HEK293 (cell line): ENCODE measurements around the gene LIPE.

Experiments
- CTCF ChIA-PET: fragments of 350-600 bp; formaldehyde crosslinking; extraction: SDS; loops from one replicate; lab custom pipeline; 2021; ENCODE audit warnings: antibody characterized with exemption; lab: Yijun Ruan, JAX
- POLR2A ChIA-PET: fragments of 300-600 bp; formaldehyde crosslinking; extraction: SDS; loops from one replicate; lab custom pipeline; 2020; ENCODE audit warnings: antibody characterized with exemption, inconsistent platforms; lab: Yijun Ruan, JAX
- H3K27ac ChIP-seq: fragments of 200-500 bp; sonication (Bioruptor generic); 2 replicates; pipeline ENCODE4 v1.5.1; 2014; ENCODE audit warnings: low read depth, low read length, control low read depth, inconsistent platforms; ENCODE audit errors: extremely low read depth
- H3K36me3 ChIP-seq, 2 experiments: fragments of 200-500 bp in 1 of 2; sonication (Bioruptor generic) in 1 of 2; 1 replicate in 1 of 2; 2 replicates in 1 of 2; pipeline ENCODE4 v1.5.1; 2014 to 2017; ENCODE audit warnings: inconsistent platforms in 2 of 2, low read length in 2 of 2; ENCODE audit not compliant: control insufficient read depth in 2 of 2, insufficient read depth in 1 of 2
- H3K4me1 ChIP-seq: fragments of 200-500 bp; sonication (Bioruptor generic); 2 replicates; pipeline ENCODE4 v1.5.1; 2014; ENCODE audit warnings: mild to moderate bottlenecking, low read length, inconsistent platforms; ENCODE audit not compliant: control insufficient read depth, insufficient read depth
- H3K4me3 ChIP-seq: 2 replicates; pipeline ENCODE4 v1.5.1; 2011; ENCODE audit warnings: low read depth, mild to moderate bottlenecking, control low read depth, low read length, moderate library complexity
- H3K9me3 ChIP-seq: fragments of 200-500 bp; sonication (Bioruptor generic); 2 replicates; pipeline ENCODE4 v1.5.1; 2014; ENCODE audit warnings: low read depth, low read length, inconsistent platforms; ENCODE audit not compliant: control insufficient read depth, insufficient read depth
- HIC1 ChIP-seq: fragments of 450-650 bp; formaldehyde crosslinking; IDR thresholded peaks from 2 replicates; pipeline ENCODE4 v1.5.1; 2016; ENCODE audit warnings: missing biosample characterization, missing genetic modification characterization
- IKZF3 ChIP-seq: fragments of 450-650 bp; IDR thresholded peaks from 2 replicates; pipeline ENCODE4 v1.5.0; 2018; ENCODE audit warnings: missing biosample characterization, mild to moderate bottlenecking, missing genetic modification characterization, moderate library complexity
- INSM2 ChIP-seq: fragments of 450-650 bp; formaldehyde crosslinking; IDR thresholded peaks from 2 replicates; pipeline ENCODE4 v1.5.1; 2016; ENCODE audit warnings: missing biosample characterization, missing genetic modification characterization
- OVOL3 ChIP-seq: fragments of 450-650 bp; formaldehyde crosslinking; IDR thresholded peaks from 2 replicates; pipeline ENCODE4 v1.5.1; 2016; ENCODE audit warnings: missing biosample characterization, missing genetic modification characterization
- ZBTB20 ChIP-seq: fragments of 450-650 bp; formaldehyde crosslinking; IDR thresholded peaks from 2 replicates; pipeline ENCODE4 v1.5.1; 2016; ENCODE audit warnings: missing biosample characterization, missing genetic modification characterization
- ZBTB26 ChIP-seq: fragments of 450-650 bp; formaldehyde crosslinking; optimal IDR thresholded peaks from 2 replicates; pipeline ENCODE3; 2016; ENCODE audit warnings: missing biosample characterization, mild to moderate bottlenecking, missing genetic modification characterization
- ZIC2 ChIP-seq: fragments of 450-650 bp; formaldehyde crosslinking; IDR thresholded peaks from 2 replicates; pipeline ENCODE4 v1.5.1; 2016; ENCODE audit warnings: missing biosample characterization, missing genetic modification characterization
- ZNF114 ChIP-seq: fragments of 450-650 bp; formaldehyde crosslinking; IDR thresholded peaks from 2 replicates; pipeline ENCODE4 v1.5.0; 2017; ENCODE audit warnings: missing biosample characterization, missing genetic modification characterization
- ZNF138 ChIP-seq: fragments of 450-650 bp; formaldehyde crosslinking; IDR thresholded peaks from 2 replicates; pipeline ENCODE4 v1.5.1; 2016; ENCODE audit warnings: missing biosample characterization, missing genetic modification characterization, borderline replicate concordance
- ZNF157 ChIP-seq: fragments of 450-650 bp; formaldehyde crosslinking; IDR thresholded peaks from 2 replicates; pipeline ENCODE4 v1.5.1; 2016; ENCODE audit warnings: missing biosample characterization, missing genetic modification characterization
- ZNF221 ChIP-seq: fragments of 450-650 bp; formaldehyde crosslinking; IDR thresholded peaks from 2 replicates; pipeline ENCODE4 v1.5.1; 2017; ENCODE audit warnings: missing biosample characterization, missing genetic modification characterization, borderline replicate concordance
- ZNF239 ChIP-seq: fragments of 450-650 bp; formaldehyde crosslinking; IDR thresholded peaks from 2 replicates; pipeline ENCODE4 v1.5.1; 2016; ENCODE audit warnings: missing biosample characterization, missing genetic modification characterization
- ZNF280D ChIP-seq: fragments of 450-650 bp; formaldehyde crosslinking; IDR thresholded peaks from 2 replicates; pipeline ENCODE4 v1.5.1; 2016; ENCODE audit warnings: missing biosample characterization, missing genetic modification characterization
- ZNF501 ChIP-seq: fragments of 450-650 bp; formaldehyde crosslinking; IDR thresholded peaks from 2 replicates; pipeline ENCODE4 v1.5.1; 2016; ENCODE audit warnings: missing biosample characterization, missing genetic modification characterization
- ZNF521 ChIP-seq: fragments of 450-650 bp; formaldehyde crosslinking; IDR thresholded peaks from 2 replicates; pipeline ENCODE4 v1.5.1; 2017; ENCODE audit warnings: missing biosample characterization, mild to moderate bottlenecking, missing genetic modification characterization
- ZNF555 ChIP-seq: fragments of 450-650 bp; formaldehyde crosslinking; conservative IDR thresholded peaks from 2 replicates; pipeline ENCODE4 v1.5.1; 2017; ENCODE audit warnings: missing biosample characterization, mild to moderate bottlenecking, missing genetic modification characterization, inconsistent platforms
- ZNF558 ChIP-seq: fragments of 450-650 bp; formaldehyde crosslinking; IDR thresholded peaks from 2 replicates; pipeline ENCODE4 v1.5.1; 2016; ENCODE audit warnings: missing biosample characterization, missing genetic modification characterization
- ZNF623 ChIP-seq: fragments of 450-650 bp; formaldehyde crosslinking; IDR thresholded peaks from 2 replicates; pipeline ENCODE4 v1.5.1; 2016; ENCODE audit warnings: missing biosample characterization, missing genetic modification characterization
- ZNF629 ChIP-seq: fragments of 450-650 bp; formaldehyde crosslinking; IDR thresholded peaks from 2 replicates; pipeline ENCODE4 v1.5.1; 2017; ENCODE audit warnings: missing biosample characterization, missing genetic modification characterization
- ZNF747 ChIP-seq: fragments of 450-650 bp; formaldehyde crosslinking; IDR thresholded peaks from 2 replicates; pipeline ENCODE4 v1.5.1; 2016; ENCODE audit warnings: missing biosample characterization, missing genetic modification characterization
- ZNF76 ChIP-seq: fragments of 450-650 bp; formaldehyde crosslinking; IDR thresholded peaks from 2 replicates; pipeline ENCODE4; 2016; ENCODE audit warnings: low read depth, missing biosample characterization, missing genetic modification characterization, borderline replicate concordance
- ZSCAN30 ChIP-seq: fragments of 450-650 bp; IDR thresholded peaks from 2 replicates; pipeline ENCODE4 v1.5.1; 2018; ENCODE audit warnings: missing biosample characterization, mild to moderate bottlenecking, missing genetic modification characterization, moderate library complexity
- ZSCAN5A ChIP-seq: fragments of 450-650 bp; formaldehyde crosslinking; IDR thresholded peaks from 2 replicates; pipeline ENCODE4 v1.5.1; 2016; ENCODE audit warnings: missing biosample characterization, missing genetic modification characterization

The LIPE gene

GRCh38 chr19:42400404-42400803, 26.8 kb downstream of the LIPE start:
- H3K4me1 ChIP-seq: peaks cover 19% of the 10 kb centered on the region
- ChIA-PET POLR2A (interaction anchor here (0.6 to 1.3 kb wide), 2 partner anchors 13 to 59 kb away, joined by 5 to 6 read pairs; no protein-coding TSS in a partner anchor), CTCF (interaction anchor here (0.6 to 3.4 kb wide), 46 partner anchors 8 to 599 kb away, joined by 3 to 33 read pairs (median 4); partner anchors contain the start of genes CNFN and POU2F2)
- H3K27ac ChIP-seq: 0 out of 2 replicates have a peak overlapping the region, but pooled peaks have one; percentile 27
- peaks cover 2 to 4% of the 10 kb centered on the region in 2 experiments; a peak in 2 of 3 replicates for H3K36me3 ChIP-seq
- no peak overlapping the region for H3K4me3 ChIP-seq
- no peaks in the 10 kb centered on the region for H3K9me3 ChIP-seq
- no peak for TF ChIP-seq ZNF521 (tag by site-specific recombination)

GRCh38 chr19:42397263-42398166, 29.7 kb downstream of the LIPE start:
- H3K27ac ChIP-seq: peak overlapping the region; percentile 67
- CTCF ChIA-PET: interaction anchor here (0.7 to 2.4 kb wide), 9 partner anchors 9 to 288 kb away, joined by 3 to 18 read pairs (median 6); no protein-coding TSS in a partner anchor
- H3K4me1 ChIP-seq: peaks cover 19% of the 10 kb centered on the region
- no peaks in the 10 kb centered on the region for H3K9me3 ChIP-seq
- peak overlapping the region; percentile 61 for H3K4me3 ChIP-seq
- H3K36me3 ChIP-seq: peaks cover 0 to 2% of the 10 kb centered on the region in 2 experiments; a peak in 2 of 3 replicates
- POLR2A ChIA-PET: interaction anchor here (0.5 to 2.4 kb wide), 28 partner anchors 9 to 612 kb away, joined by 3 to 41 read pairs (median 6); partner anchors contain the start of genes GSK3A and PAFAH1B3
- TF ChIP-seq ZNF239: peak; percentile 60; the same call in 1 of the 2 replicates
- no peak for TF ChIP-seq ZSCAN5A (tag by site-specific recombination)
- no peak for TF ChIP-seq ZNF558 (tag by site-specific recombination)
- TF ChIP-seq OVOL3 (tag by site-specific recombination): peak; percentile 67; the same call in 1 of the 2 replicates
- TF ChIP-seq ZNF501 (tag by site-specific recombination): peak; percentile 66
- TF ChIP-seq ZBTB20: peak; percentile 66
- no peak for TF ChIP-seq ZNF747
- TF ChIP-seq ZNF114 (tag by site-specific recombination): no peak
- TF ChIP-seq HIC1: peak; percentile 66
- peak; percentile 23; the same call in 1 of the 2 replicates for TF ChIP-seq ZNF157
- no peak for TF ChIP-seq ZSCAN30
- TF ChIP-seq ZNF280D (tag by site-specific recombination): no peak
- TF ChIP-seq ZNF555: no peak
- no peak for TF ChIP-seq ZNF623 (tag by site-specific recombination)
- peak; percentile 23; the same call in 1 of the 2 replicates for TF ChIP-seq INSM2
- TF ChIP-seq ZNF76 (tag by site-specific recombination): no peak; the same call in 1 of the 2 replicates
- no peak for TF ChIP-seq ZNF221 (tag by site-specific recombination)
- peak; percentile 2 for TF ChIP-seq ZBTB26
- TF ChIP-seq IKZF3 (tag by site-specific recombination): peak; percentile 60
- 0 out of 2 replicates have a peak, but pooled peaks have one; percentile 41 for TF ChIP-seq ZIC2 (tag by site-specific recombination)
- TF ChIP-seq ZNF629: no peak
- no peak for TF ChIP-seq ZNF138 (tag by site-specific recombination)
